GM18951 (cell line): ENCODE results near the gene PPP4R4.

ENCODE experiments used
- POLR2A ChIP-seq: IDR thresholded peaks from 4 replicates; pipeline ENCODE4 v1.6.1; 2011; ENCODE audit warnings: mild to moderate bottlenecking; ENCODE audit not compliant: insufficient read length, insufficient read depth; ENCODE audit errors: extremely low read depth
- in situ Hi-C: fragments of 300-500 bp; cut with MboI; formaldehyde crosslinking; loops from one replicate; pipeline ENCODE4 v1.12.0; 2022; ENCODE audit warnings: low sequenced_read_pairs, mixed read lengths, inconsistent platforms; ENCODE audit not compliant: unreplicated experiment

PPP4R4 gene

GRCh38 chr14:94173885-94174603 is at the start of gene PPP4R4:
PPP4R4 (plus strand) TSS chr14:94174322; CDS start chr14:94174466, 144 bp downstream.
- in situ Hi-C loops: no loop called here
- no peak for TF ChIP-seq POLR2A

- TF ChIP-seq POLR2A: no peak
- in situ Hi-C loops: no loop called here
These were observed 49.3 kb upstream of the PPP4R4 start for GRCh38 chr14:94124582-94125377.

- in situ Hi-C loops: no loop called here
- TF ChIP-seq POLR2A: no peak
These were observed 48.3 kb upstream of the PPP4R4 start for GRCh38 chr14:94125659-94126418.

- in situ Hi-C loops: no loop called here
- no peak for TF ChIP-seq POLR2A
These were observed 47.8 kb upstream of the PPP4R4 start for GRCh38 chr14:94126419-94126677.

- in situ Hi-C loops: no loop called here
- TF ChIP-seq POLR2A: no peak
These were observed 47.3 kb upstream of the PPP4R4 start for GRCh38 chr14:94126800-94127199.

- in situ Hi-C loops: no loop called here
- no peak for TF ChIP-seq POLR2A
These were observed 46.8 kb upstream of the PPP4R4 start for GRCh38 chr14:94127330-94127729.

GRCh38 chr14:94128216-94128839 is 45.8 kb upstream of the PPP4R4 start:
- no peak for TF ChIP-seq POLR2A
- in situ Hi-C loops: no loop called here

GRCh38 chr14:94129111-94129757 is 44.9 kb upstream of the PPP4R4 start, which contains the start of gene IFI27L2:
IFI27L2 (minus strand) TSS chr14:94129604; CDS start chr14:94129564, 40 bp downstream.
- in situ Hi-C loops: no loop called here
- TF ChIP-seq POLR2A: peak; percentile 77

GRCh38 chr14:94129758-94130414 is 44.2 kb upstream of the PPP4R4 start:
- in situ Hi-C loops: loop anchor here (10.0 kb wide), 1 partner anchor 95 kb away; no protein-coding TSS in a partner anchor
- no peak for TF ChIP-seq POLR2A

- in situ Hi-C loops: loop anchor here (10.0 kb wide), 1 partner anchor 98 kb away; no protein-coding TSS in a partner anchor
- TF ChIP-seq POLR2A: no peak
These were observed 41.7 kb upstream of the PPP4R4 start for GRCh38 chr14:94132285-94132887.

- in situ Hi-C loops: loop anchor here (10.0 kb wide), 1 partner anchor 101 kb away; no protein-coding TSS in a partner anchor
These were observed 38.6 kb upstream of the PPP4R4 start for GRCh38 chr14:94135476-94135875.

More at GRCh38 chr14:94135476-94135875, 38.6 kb upstream of the PPP4R4 start:
- no peak for TF ChIP-seq POLR2A
